ENCODE data around the gene SLFNL1. TPM values are rescaled to one million over a fixed set of nuclear protein-coding genes. Genes with fewer than 3 reads are reported as not detected.

SLFNL1 gene
- total RNA-seq, 2 experiments from 2014 or later = 0.55 to 0.60 TPM

- H3K4me3 Mint-ChIP-seq = peak within 1 kb of the TSS; percentile 93
- peaks cover 16% of the 10 kb centered on the region for H3K36me3 Mint-ChIP-seq
- no peaks in the 10 kb centered on the region for H3K9me3 Mint-ChIP-seq
- peak within 1 kb of the TSS; percentile 96 for H3K27ac Mint-ChIP-seq
- peaks cover 37% of the 10 kb centered on the region for H3K4me1 Mint-ChIP-seq
- H3K27me3 Mint-ChIP-seq = no peaks in the 10 kb centered on the region
- POLR2A ChIA-PET = interaction anchor here (0.8 to 2.7 kb wide), 21 partner anchors 14 to 1788 kb away, joined by 3 to 28 read pairs (median 3); partner anchors contain the start of genes C1orf50, CITED4, EXO5 and NFYC
- ATAC-seq (ENCODE audit: low read depth) = peak; percentile 92
- peak; percentile 98 for DNase-seq
Measured at GRCh38 chr1:40979241-40980067, 42.1 kb downstream of the SLFNL1 start, which contains the start of gene CTPS1. Gene CTPS1, plus strand, starts transcription at chr1:40979696. Its CDS starts 3,595 bp downstream, at chr1:40983291.

DNA sequence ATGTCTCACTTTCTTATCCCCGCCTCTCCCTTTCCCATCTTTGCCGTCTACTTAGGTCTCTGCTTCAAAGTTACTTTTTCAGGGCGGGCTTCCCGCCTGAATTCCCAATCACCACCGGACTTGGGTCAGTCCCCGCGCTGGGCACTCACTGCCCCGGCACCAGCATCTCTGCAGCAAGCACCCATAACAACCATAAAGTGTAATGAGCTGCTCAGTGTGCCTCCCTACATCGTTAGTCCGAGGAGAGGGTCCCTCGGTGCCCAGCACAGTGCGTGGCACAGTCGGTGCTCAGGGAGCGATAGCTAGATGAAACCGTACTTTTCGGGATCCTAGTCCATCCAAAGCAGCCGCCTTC, 42.7 kb downstream of the SLFNL1 start:
- POLR2A ChIA-PET = interaction anchor here (0.6 to 2.7 kb wide), 11 partner anchors 14 to 471 kb away, joined by 3 to 28 read pairs (median 6); partner anchors contain the start of genes CITED4, EXO5, NFYC and ZNF684
- no peak for DNase-seq
- H3K36me3 Mint-ChIP-seq = peaks cover 12% of the 10 kb centered on the region
- H3K27ac Mint-ChIP-seq = peak overlapping the region; percentile 96
- no peaks in the 10 kb centered on the region for H3K9me3 Mint-ChIP-seq
- no peak for ATAC-seq (ENCODE audit: low read depth)
- peaks cover 36% of the 10 kb centered on the region for H3K4me1 Mint-ChIP-seq
- peak overlapping the region; percentile 86 for H3K4me3 Mint-ChIP-seq
- peaks cover 1% of the 10 kb centered on the region for H3K27me3 Mint-ChIP-seq

GRCh38 chr1:40977716-40978115, 43.8 kb downstream of the SLFNL1 start:
- H3K27me3 Mint-ChIP-seq = peaks cover 3% of the 10 kb centered on the region
- DNase-seq (no peak), ATAC-seq (ENCODE audit: low read depth) (no peak)
- H3K9me3 Mint-ChIP-seq = no peaks in the 10 kb centered on the region
- H3K27ac Mint-ChIP-seq = no peak overlapping the region
- POLR2A ChIA-PET = interaction anchor here (0.6 to 1.2 kb wide), 2 partner anchors 96 to 286 kb away, joined by 3 to 5 read pairs; partner anchors contain the start of gene NFYC
- peaks cover 7% of the 10 kb centered on the region for H3K36me3 Mint-ChIP-seq
- H3K4me3 Mint-ChIP-seq = no peak overlapping the region
- H3K4me1 Mint-ChIP-seq = peaks cover 33% of the 10 kb centered on the region

GRCh38 chr1:40976952-40977690, 44.4 kb downstream of the SLFNL1 start:
- POLR2A ChIA-PET = interaction anchor here (1.2 kb wide), 1 partner anchor 286 kb away, joined by 3 read pairs; the partner anchor contains the start of gene NFYC
- DNase-seq (no peak), ATAC-seq (ENCODE audit: low read depth) (no peak)
- Mint-ChIP-seq H3K27ac (peak overlapping the region; percentile 52), H3K27me3 (peaks cover 3% of the 10 kb centered on the region), H3K4me1 (peaks cover 28% of the 10 kb centered on the region), H3K4me3 (no peak overlapping the region), H3K9me3 (no peaks in the 10 kb centered on the region), H3K36me3 (peaks cover 7% of the 10 kb centered on the region)

GRCh38 chr1:40974945-40975344, 46.6 kb downstream of the SLFNL1 start:
- POLR2A ChIA-PET = no interaction called here
- H3K36me3 Mint-ChIP-seq = no peaks in the 10 kb centered on the region

DNA sequence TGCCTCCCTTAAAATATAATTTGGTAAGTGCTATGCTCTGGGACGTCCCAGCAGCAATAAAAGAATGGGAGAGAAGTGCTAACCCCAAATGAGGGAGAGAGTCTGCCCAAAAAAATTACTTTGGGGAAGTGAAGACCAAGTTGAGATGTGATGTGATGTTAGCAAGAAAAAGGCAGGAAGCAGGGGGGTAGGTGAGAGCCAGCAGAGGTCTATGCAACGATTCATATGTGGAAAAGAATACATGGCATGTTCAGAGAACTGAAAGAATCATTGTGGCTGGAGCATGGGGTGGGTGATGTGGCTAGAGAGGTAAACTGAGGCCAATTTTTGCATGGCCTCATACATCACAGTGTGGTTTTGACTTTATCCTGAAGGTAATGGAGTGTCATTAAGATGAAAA, 47.6 kb downstream of the SLFNL1 start:
- H3K4me3 Mint-ChIP-seq = no peak overlapping the region
- POLR2A ChIA-PET = no interaction called here
- H3K4me1 Mint-ChIP-seq = peaks cover 13% of the 10 kb centered on the region
- H3K9me3 Mint-ChIP-seq = no peaks in the 10 kb centered on the region
- peaks cover 5% of the 10 kb centered on the region for H3K27me3 Mint-ChIP-seq
- no peaks in the 10 kb centered on the region for H3K36me3 Mint-ChIP-seq
- no peak overlapping the region for H3K27ac Mint-ChIP-seq
- ATAC-seq (ENCODE audit: low read depth) = no peak
- no peak for DNase-seq

More at GRCh38 chr1:40974945-40975344, 46.6 kb downstream of the SLFNL1 start:
- Mint-ChIP-seq H3K27me3 (peaks cover 5% of the 10 kb centered on the region), H3K4me1 (peaks cover 15% of the 10 kb centered on the region), H3K27ac (no peak overlapping the region), H3K4me3 (no peak overlapping the region), H3K9me3 (no peaks in the 10 kb centered on the region)
- ATAC-seq (ENCODE audit: low read depth) = no peak
- no peak for DNase-seq

- Mint-ChIP-seq H3K36me3 (no peaks in the 10 kb centered on the region), H3K27ac (no peak overlapping the region), H3K4me3 (no peak overlapping the region), H3K4me1 (peaks cover 10% of the 10 kb centered on the region), H3K27me3 (peaks cover 5% of the 10 kb centered on the region), H3K9me3 (no peaks in the 10 kb centered on the region)
- POLR2A ChIA-PET = no interaction called here
- no peak for DNase-seq
- no peak for ATAC-seq (ENCODE audit: low read depth)
Measured at GRCh38 chr1:40971966-40972365, 49.6 kb downstream of the SLFNL1 start.

DNA sequence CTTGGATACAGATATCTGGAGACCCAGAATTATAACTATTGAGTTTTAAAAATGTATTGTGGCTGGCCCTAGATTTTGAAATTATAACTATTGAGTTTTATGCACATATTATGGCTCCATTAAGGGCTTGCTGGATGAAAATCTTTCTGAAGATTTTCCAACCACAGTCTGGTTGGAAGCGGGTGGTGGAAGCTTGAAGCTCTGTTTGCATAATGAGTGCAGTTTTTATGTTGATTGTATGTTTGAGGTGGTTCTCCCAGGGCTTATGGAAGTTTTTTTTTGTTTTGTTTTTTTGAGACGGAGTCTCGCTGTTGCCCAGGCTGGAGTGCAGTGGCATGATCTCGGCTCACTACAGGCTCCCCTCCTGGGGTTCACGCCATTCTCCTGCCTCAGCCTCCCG, 52.1 kb downstream of the SLFNL1 start:
- no peak for ATAC-seq (ENCODE audit: low read depth)
- peaks cover 5% of the 10 kb centered on the region for H3K27me3 Mint-ChIP-seq
- H3K9me3 Mint-ChIP-seq = no peaks in the 10 kb centered on the region
- H3K36me3 Mint-ChIP-seq = no peaks in the 10 kb centered on the region
- no peak overlapping the region for H3K4me3 Mint-ChIP-seq
- H3K27ac Mint-ChIP-seq = no peak overlapping the region
- no peak for DNase-seq
- H3K4me1 Mint-ChIP-seq = peaks cover 6% of the 10 kb centered on the region
- POLR2A ChIA-PET = interaction anchor here (0.7 kb wide), 1 partner anchor 441 kb away, joined by 3 read pairs; no protein-coding TSS in a partner anchor

DNA sequence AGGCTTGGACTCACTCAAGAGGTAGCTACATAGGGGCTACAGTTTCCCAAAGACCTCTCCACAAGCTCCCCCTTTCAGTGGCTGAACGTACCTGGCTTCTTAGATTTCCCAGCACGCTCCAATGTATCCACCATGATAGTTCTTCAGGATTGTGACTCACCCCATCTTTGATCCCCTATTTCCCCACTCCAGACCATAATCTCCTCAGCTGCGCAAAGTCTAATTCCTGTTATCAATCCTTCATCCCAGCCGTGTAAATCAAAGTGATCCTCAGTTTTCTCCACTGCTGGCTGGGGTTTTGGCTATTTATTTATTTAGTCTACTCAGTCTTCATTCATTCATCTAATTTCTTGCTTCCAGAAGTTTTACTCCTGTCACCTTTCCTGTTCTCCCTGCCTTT, 55.1 kb downstream of the SLFNL1 start:
- POLR2A ChIA-PET = no interaction called here
- Mint-ChIP-seq H3K9me3 (no peaks in the 10 kb centered on the region), H3K36me3 (no peaks in the 10 kb centered on the region), H3K27ac (no peak overlapping the region), H3K27me3 (no peaks in the 10 kb centered on the region), H3K4me3 (no peak overlapping the region), H3K4me1 (no peaks in the 10 kb centered on the region)
- ATAC-seq (ENCODE audit: low read depth) (no peak), DNase-seq (no peak)

Other genes with a start within 250 kb of the SLFNL1 start
- 1 to 10 TPM; 1.2 to 1.5 TPM for gene KCNQ4, start 237.9 kb downstream of the SLFNL1 start, total RNA-seq
- gene CITED4, start 159.4 kb downstream of the SLFNL1 start, total RNA-seq = 10 to 100 TPM; 13.1 to 15.0 TPM
- gene CTPS1, start 42.0 kb downstream of the SLFNL1 start, total RNA-seq = 10 to 100 TPM; 45.1 to 47.5 TPM
- gene SCMH1, start 220.6 kb upstream of the SLFNL1 start, total RNA-seq = 10 to 100 TPM; 24.2 to 25.5 TPM